ENCODE data around the gene NPY4R2. TPM values are rescaled to one million over a fixed set of nuclear protein-coding genes. Genes with fewer than 3 reads are reported as not detected.
"Not testable (repeated sequence)": the region's sequence is repeated elsewhere in the genome, so short reads cannot be mapped to it uniquely, and the experiment has no call there.

Gene NPY4R2
- total RNA-seq (2012; rRNA removed): not detected in 2 replicates

- H3K9ac ChIP-seq (ENCODE audit: low read depth, low read length); H3K9me3 ChIP-seq (replicated peaks; ENCODE audit: low read length); H3K4me2 ChIP-seq (ENCODE audit: low read length); H3K4me3 ChIP-seq (ENCODE audit: low read length); H3K27me3 ChIP-seq (ENCODE audit: control insufficient read depth, insufficient read depth, low read length); H3K4me1 ChIP-seq (ENCODE audit: control insufficient read depth, insufficient read depth, low read length); H3K36me3 ChIP-seq (ENCODE audit: insufficient read depth, low read length): not testable (repeated sequence)
Observed at GRCh38 chr10:47918475-47918874, at the start of gene NPY4R2. NPY4R2 (plus strand) TSS chr10:47918662; CDS start chr10:47921988, 3,326 bp downstream.

GRCh38 chr10:47870887-47871286 lies 47.6 kb upstream of the NPY4R2 start:
- H3K4me1 ChIP-seq (ENCODE audit: control insufficient read depth, insufficient read depth, low read length); H3K4me3 ChIP-seq (ENCODE audit: low read length); H3K36me3 ChIP-seq (ENCODE audit: insufficient read depth, low read length); H3K27me3 ChIP-seq (ENCODE audit: control insufficient read depth, insufficient read depth, low read length); H3K9me3 ChIP-seq (replicated peaks; ENCODE audit: low read length); H3K9ac ChIP-seq (ENCODE audit: low read depth, low read length); H3K4me2 ChIP-seq (ENCODE audit: low read length): not testable (repeated sequence)

GRCh38 chr10:47871485-47872180 lies 46.8 kb upstream of the NPY4R2 start:
- H3K9me3 ChIP-seq (replicated peaks; ENCODE audit: low read length); H3K4me3 ChIP-seq (ENCODE audit: low read length); H3K4me1 ChIP-seq (ENCODE audit: control insufficient read depth, insufficient read depth, low read length); H3K9ac ChIP-seq (ENCODE audit: low read depth, low read length); H3K36me3 ChIP-seq (ENCODE audit: insufficient read depth, low read length); H3K27me3 ChIP-seq (ENCODE audit: control insufficient read depth, insufficient read depth, low read length); H3K4me2 ChIP-seq (ENCODE audit: low read length): not testable (repeated sequence)

GRCh38 chr10:47872236-47872635 lies 46.2 kb upstream of the NPY4R2 start:
- H3K36me3 ChIP-seq (ENCODE audit: insufficient read depth, low read length); H3K4me1 ChIP-seq (ENCODE audit: control insufficient read depth, insufficient read depth, low read length); H3K27me3 ChIP-seq (ENCODE audit: control insufficient read depth, insufficient read depth, low read length); H3K4me3 ChIP-seq (ENCODE audit: low read length); H3K9ac ChIP-seq (ENCODE audit: low read depth, low read length); H3K4me2 ChIP-seq (ENCODE audit: low read length); H3K9me3 ChIP-seq (replicated peaks; ENCODE audit: low read length): not testable (repeated sequence)

GRCh38 chr10:47884239-47884638 lies 34.2 kb upstream of the NPY4R2 start:
- H3K4me2 ChIP-seq (ENCODE audit: low read length); H3K4me3 ChIP-seq (ENCODE audit: low read length); H3K4me1 ChIP-seq (ENCODE audit: control insufficient read depth, insufficient read depth, low read length); H3K27me3 ChIP-seq (ENCODE audit: control insufficient read depth, insufficient read depth, low read length); H3K9me3 ChIP-seq (replicated peaks; ENCODE audit: low read length); H3K36me3 ChIP-seq (ENCODE audit: insufficient read depth, low read length); H3K9ac ChIP-seq (ENCODE audit: low read depth, low read length): not testable (repeated sequence)

- H3K9ac ChIP-seq (ENCODE audit: low read depth, low read length); H3K4me3 ChIP-seq (ENCODE audit: low read length); H3K9me3 ChIP-seq (replicated peaks; ENCODE audit: low read length); H3K4me1 ChIP-seq (ENCODE audit: control insufficient read depth, insufficient read depth, low read length); H3K36me3 ChIP-seq (ENCODE audit: insufficient read depth, low read length); H3K4me2 ChIP-seq (ENCODE audit: low read length); H3K27me3 ChIP-seq (ENCODE audit: control insufficient read depth, insufficient read depth, low read length): not testable (repeated sequence)
Observed at GRCh38 chr10:47884934-47885333, 33.5 kb upstream of the NPY4R2 start.

- not testable (repeated sequence) for H3K4me2 ChIP-seq (ENCODE audit: low read length); H3K9ac ChIP-seq (ENCODE audit: low read depth, low read length); H3K9me3 ChIP-seq (replicated peaks; ENCODE audit: low read length); H3K36me3 ChIP-seq (ENCODE audit: insufficient read depth, low read length); H3K4me3 ChIP-seq (ENCODE audit: low read length); H3K27me3 ChIP-seq (ENCODE audit: control insufficient read depth, insufficient read depth, low read length); H3K4me1 ChIP-seq (ENCODE audit: control insufficient read depth, insufficient read depth, low read length)
Observed at GRCh38 chr10:47886356-47886755, 32.1 kb upstream of the NPY4R2 start.

- not testable (repeated sequence) for H3K9me3 ChIP-seq (replicated peaks; ENCODE audit: low read length); H3K4me1 ChIP-seq (ENCODE audit: control insufficient read depth, insufficient read depth, low read length); H3K4me3 ChIP-seq (ENCODE audit: low read length); H3K36me3 ChIP-seq (ENCODE audit: insufficient read depth, low read length); H3K4me2 ChIP-seq (ENCODE audit: low read length); H3K27me3 ChIP-seq (ENCODE audit: control insufficient read depth, insufficient read depth, low read length); H3K9ac ChIP-seq (ENCODE audit: low read depth, low read length)
Observed at GRCh38 chr10:47886827-47887226, 31.6 kb upstream of the NPY4R2 start.

- not testable (repeated sequence) for H3K4me2 ChIP-seq (ENCODE audit: low read length); H3K36me3 ChIP-seq (ENCODE audit: insufficient read depth, low read length); H3K4me3 ChIP-seq (ENCODE audit: low read length); H3K9me3 ChIP-seq (replicated peaks; ENCODE audit: low read length); H3K9ac ChIP-seq (ENCODE audit: low read depth, low read length); H3K4me1 ChIP-seq (ENCODE audit: control insufficient read depth, insufficient read depth, low read length); H3K27me3 ChIP-seq (ENCODE audit: control insufficient read depth, insufficient read depth, low read length)
Observed at GRCh38 chr10:47890737-47891136, 27.7 kb upstream of the NPY4R2 start.

GRCh38 chr10:47892494-47893261 lies 25.8 kb upstream of the NPY4R2 start:
- not testable (repeated sequence) for H3K4me3 ChIP-seq (ENCODE audit: low read length); H3K4me2 ChIP-seq (ENCODE audit: low read length); H3K9ac ChIP-seq (ENCODE audit: low read depth, low read length); H3K9me3 ChIP-seq (replicated peaks; ENCODE audit: low read length); H3K4me1 ChIP-seq (ENCODE audit: control insufficient read depth, insufficient read depth, low read length); H3K36me3 ChIP-seq (ENCODE audit: insufficient read depth, low read length); H3K27me3 ChIP-seq (ENCODE audit: control insufficient read depth, insufficient read depth, low read length)

- H3K4me1 ChIP-seq (ENCODE audit: control insufficient read depth, insufficient read depth, low read length); H3K36me3 ChIP-seq (ENCODE audit: insufficient read depth, low read length); H3K9me3 ChIP-seq (replicated peaks; ENCODE audit: low read length); H3K27me3 ChIP-seq (ENCODE audit: control insufficient read depth, insufficient read depth, low read length); H3K9ac ChIP-seq (ENCODE audit: low read depth, low read length); H3K4me3 ChIP-seq (ENCODE audit: low read length); H3K4me2 ChIP-seq (ENCODE audit: low read length): not testable (repeated sequence)
Observed at GRCh38 chr10:47894571-47894970, 23.9 kb upstream of the NPY4R2 start.

GRCh38 chr10:47897813-47898212 lies 20.6 kb upstream of the NPY4R2 start:
- H3K4me2 ChIP-seq (ENCODE audit: low read length); H3K36me3 ChIP-seq (ENCODE audit: insufficient read depth, low read length); H3K27me3 ChIP-seq (ENCODE audit: control insufficient read depth, insufficient read depth, low read length); H3K9me3 ChIP-seq (replicated peaks; ENCODE audit: low read length); H3K4me1 ChIP-seq (ENCODE audit: control insufficient read depth, insufficient read depth, low read length); H3K9ac ChIP-seq (ENCODE audit: low read depth, low read length); H3K4me3 ChIP-seq (ENCODE audit: low read length): not testable (repeated sequence)
